NCI-H2107 treated with DMSO at 0.1 percent for 48 hours (cell line): Measurements from ENCODE around the gene ZNF536.

ENCODE experiments used
- DNase-seq: peaks from one replicate; lab custom pipeline; 2025; ENCODE audit not compliant: unreplicated experiment; lab: John Stamatoyannopoulos, UW

ZNF536 gene

GRCh38 chr19:30555075-30555790, 183.0 kb downstream of the ZNF536 start:
- DNase-seq: no peak

- DNase-seq: no peak
These were observed 183.6 kb downstream of the ZNF536 start for GRCh38 chr19:30555791-30556110.

DNA sequence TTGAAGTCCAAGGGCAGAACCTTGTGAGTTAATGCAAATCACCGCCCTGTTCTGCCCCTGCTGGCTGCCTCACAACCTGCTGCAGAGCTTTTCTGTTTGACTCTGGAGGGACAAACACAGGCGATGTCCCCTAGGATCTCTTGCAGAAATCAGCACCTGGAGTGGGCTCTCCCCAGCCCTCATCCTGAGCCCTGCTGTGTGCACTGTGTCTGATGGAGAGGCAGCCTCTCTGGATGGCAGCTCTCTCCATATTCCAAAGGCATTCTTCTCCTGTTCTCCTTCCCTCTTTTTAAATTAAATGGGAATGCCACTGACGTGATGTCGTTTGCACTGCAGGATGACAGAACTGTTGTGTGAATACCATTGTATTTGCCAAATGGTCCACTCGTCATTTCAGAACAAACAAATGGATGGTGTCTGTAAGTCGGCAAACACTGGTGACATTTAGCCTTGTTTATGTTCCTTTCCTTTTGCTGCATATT, 184.1 kb downstream of the ZNF536 start:
- DNase-seq: no peak

DNA sequence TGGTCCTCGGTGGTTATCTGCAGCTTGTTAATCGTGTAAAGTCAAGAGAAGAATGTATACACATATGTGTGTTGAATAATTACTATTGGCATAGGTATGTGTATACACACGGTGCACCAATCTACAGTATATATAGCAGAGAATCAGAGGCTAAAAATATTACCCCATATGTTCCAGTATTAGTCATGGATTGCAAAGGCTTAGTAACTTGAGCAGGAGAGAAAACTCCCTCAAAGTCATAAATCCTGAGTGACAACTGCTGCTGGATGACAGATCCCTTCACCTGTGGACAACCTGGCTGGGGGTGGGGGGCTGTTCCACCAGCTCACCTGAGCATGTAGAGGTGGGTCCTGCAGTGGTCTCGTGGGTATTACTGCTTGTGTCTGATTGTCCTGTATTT, 185.0 kb downstream of the ZNF536 start:
- DNase-seq: no peak

DNA sequence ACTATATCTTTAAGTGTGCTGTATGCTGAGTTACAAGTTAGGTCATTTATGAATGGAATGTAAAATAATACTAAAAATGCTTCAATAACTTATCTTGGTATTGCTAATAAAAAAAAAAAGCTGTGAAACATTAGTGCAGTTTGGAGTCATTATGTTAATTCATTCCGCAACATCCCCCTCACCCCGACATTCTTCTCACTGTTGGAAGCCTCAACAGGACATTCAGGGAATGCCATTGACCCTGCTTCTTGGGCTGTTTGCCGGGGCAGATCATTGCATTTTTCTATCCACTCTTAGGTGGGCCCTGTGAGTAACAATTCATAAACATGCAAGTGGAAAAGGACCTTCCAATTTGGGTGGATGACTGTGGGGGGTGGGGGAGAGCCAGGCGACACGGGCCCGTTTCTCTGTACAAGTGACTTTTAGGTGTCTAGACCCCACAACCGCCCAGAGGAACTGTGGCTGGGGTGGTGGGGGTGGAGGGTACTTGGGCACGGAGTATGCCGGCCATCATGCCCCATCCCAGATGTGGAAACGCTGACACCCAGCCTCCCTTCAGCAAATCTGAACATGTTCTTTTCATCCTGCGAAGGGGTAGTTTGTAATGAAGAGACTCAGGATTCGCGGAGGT, 185.9 kb downstream of the ZNF536 start:
- DNase-seq: no peak

DNA sequence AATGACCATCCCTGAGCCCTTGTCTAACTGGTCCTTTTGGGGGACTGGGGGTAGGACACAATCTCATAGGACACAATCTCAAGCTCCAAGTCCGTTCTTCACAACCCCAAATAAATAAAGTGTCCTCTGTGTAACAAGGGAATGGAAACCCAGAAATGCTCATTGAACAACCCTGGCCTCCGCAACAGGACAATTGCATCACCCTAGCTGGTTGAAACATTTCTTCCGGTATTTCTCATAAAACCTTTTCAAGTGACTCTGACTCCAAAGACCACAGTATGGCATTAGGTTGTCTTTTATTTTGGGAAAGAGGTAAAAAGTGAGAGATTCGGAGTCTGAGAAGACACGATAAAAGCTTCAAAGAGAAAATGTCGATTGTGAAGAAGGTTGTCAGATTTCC, 186.6 kb downstream of the ZNF536 start:
- no peak for DNase-seq

DNA sequence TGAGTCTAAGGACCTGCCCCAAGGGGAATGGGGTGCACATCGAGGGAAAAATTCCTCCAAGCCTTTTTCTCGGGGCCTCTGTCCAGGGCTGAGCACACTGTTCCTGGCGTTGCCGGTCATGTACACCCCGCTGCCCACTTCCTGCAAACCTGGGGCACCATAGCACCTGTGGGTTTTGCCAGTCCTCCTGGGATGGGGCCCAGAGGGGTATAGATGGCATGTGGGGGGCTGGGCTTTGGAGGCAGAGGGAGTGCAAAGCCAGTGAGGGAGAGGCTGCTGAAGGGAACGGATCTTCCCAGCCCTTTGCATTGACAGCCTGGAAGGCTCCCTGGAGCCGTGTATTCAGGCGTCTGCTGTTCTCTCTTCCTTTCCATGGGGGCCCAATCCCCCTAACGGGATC, 187.3 kb downstream of the ZNF536 start:
- DNase-seq: no peak

DNA sequence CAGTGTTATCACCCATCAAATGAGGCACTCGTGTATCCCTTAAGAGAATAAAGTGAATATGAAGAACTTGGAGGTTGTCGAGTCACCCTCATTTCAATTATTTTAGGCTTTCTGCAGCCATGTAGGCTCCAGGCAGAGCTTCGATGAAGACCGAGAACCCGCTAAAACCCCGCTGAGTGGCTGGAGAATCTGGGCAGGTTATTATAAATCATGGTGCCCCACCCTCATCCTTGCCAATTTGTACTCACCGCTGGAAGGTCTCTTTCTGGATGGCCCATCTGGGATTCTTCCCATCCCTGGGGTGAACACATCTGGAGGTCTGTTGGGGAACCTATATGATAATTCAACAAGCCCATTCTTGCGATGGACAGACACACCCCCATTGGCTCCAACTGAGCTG, 190.8 kb downstream of the ZNF536 start:
- no peak for DNase-seq

DNA sequence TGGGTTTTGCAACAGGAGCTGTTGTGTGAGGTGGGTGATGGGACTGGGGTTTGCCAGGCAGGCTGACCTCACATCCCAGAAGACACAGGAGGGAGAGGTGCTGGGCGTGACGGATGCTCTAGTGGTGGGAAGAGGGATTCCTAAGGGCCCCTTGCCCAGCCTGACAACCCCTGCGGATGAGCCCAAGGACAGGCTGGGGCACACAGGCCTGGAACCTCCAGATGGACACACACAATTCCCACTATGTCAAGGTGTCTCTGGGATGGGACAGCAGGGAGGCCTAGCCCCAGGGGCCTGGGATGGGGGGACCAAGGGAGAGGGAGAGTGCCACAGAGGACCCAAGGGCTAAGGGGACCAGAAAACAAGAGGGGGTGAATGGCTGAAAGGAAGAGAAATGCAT, 191.5 kb downstream of the ZNF536 start:
- DNase-seq: no peak

- DNase-seq: no peak
These were observed 192.4 kb downstream of the ZNF536 start for GRCh38 chr19:30564551-30565011.

DNA sequence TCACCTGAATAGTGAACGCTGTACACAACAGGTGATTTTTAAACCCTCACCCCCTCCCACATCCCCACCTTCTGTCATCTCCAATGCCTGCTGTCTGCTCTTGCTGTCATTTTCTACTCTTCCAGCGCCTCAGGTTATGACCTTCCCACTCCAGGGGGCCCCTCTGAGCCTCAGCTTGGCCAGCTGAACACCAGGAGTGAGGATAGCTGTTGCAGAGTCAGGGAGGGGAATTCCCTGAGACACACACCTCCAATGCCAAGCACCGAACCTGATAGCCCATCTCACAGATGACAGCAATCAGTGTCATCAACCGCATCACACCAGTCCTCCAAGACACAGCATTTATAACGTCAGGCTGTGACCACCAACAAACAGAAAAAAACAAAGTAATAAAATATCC, 193.5 kb downstream of the ZNF536 start:
- DNase-seq: no peak

DNA sequence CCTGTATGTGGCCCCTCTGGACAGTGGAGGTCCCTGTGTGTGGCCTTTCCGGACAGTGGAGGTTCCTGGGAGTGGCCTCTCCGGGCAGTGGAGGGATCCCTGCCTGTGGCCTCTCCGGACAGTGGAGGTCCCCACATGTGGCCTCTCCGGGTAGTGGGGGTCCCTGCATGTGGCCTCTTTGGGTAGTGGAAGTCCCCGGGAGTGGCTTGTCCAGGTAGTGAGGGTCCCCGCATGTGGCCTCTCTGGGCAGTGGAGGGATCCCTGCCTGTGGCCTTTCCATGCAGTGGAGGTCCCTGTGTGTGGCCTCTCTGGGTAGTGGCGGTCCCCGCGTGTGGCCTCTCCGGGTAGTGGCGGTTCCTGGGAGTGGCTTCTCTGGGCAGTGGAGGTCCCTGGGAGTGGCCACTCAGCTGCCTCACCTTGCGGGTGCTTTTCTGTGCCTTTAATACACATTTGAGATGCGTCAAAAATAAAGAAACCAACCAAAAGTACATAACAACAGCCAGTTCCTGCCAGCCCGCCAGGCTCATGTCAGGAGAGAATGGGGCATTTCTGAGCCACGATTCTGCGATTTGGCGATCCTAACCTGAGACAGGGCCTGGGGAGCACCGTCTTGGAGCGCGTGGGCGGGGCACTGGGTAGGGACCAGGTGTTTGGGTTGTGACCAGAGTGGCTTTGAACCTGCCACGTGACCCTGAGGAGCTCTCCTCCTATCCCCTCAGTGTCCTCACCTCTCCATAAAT, 194.7 kb downstream of the ZNF536 start:
- no peak for DNase-seq

DNA sequence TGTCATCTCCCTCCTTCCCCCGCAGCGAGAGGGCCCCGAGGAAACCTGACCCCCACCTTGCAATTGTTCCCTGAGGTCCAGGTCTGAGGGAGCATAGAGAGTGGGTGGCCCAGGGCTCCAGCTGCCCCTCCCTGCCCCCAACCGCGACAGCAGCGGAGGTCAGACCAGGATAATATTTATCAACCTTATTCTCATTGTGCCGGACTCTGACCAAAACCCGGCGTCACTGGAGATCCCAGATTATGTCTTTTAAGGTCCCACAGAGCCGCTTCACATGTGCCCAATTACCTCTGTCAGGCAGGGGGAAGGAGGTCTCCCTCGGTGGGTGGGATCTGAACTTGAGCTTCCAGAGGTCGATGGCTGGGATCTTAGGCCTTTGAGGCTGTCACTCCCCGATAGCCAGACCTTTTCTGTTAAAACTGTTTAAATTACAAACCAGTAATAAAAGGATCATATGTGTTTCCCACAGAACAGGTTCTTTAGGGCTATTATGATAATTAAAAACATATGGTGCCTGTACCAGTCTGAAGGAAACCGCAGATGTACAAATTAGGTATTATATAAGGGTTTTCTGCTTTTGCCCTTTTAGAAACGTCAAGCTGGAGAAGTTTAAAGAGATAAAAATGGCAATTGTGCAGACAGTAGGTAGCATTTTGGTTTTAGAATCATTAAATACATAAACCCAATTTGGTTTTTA, 195.5 kb downstream of the ZNF536 start:
- no peak for DNase-seq

DNA sequence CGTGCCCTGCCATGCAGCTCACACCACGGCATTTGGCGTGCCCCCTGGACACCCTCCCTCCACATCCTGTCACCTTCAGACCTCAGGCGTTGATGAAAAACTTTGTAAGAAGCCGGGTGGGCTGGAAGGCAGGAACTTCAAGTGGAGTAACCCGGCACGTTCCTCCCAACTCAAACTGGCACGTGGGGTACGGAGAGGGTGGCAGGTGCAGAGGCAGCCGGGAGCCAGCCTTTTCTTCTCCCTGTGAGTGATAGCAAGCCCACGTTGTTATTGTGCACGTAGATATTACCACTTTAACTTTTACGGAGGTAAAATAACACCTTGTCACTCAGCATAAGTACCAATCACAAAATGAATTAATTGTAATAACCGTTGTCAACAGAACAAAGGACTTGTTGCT, 198.0 kb downstream of the ZNF536 start:
- DNase-seq: no peak

- no peak for DNase-seq
These were observed 205.4 kb downstream of the ZNF536 start for GRCh38 chr19:30577551-30578105.

GRCh38 chr19:30579419-30579818, 207.2 kb downstream of the ZNF536 start:
- no peak for DNase-seq

- DNase-seq: no peak
These were observed 208.5 kb downstream of the ZNF536 start for GRCh38 chr19:30580673-30581072.

- DNase-seq: no peak
These were observed 211.9 kb downstream of the ZNF536 start for GRCh38 chr19:30584090-30584489.

- DNase-seq: no peak
These were observed 215.7 kb downstream of the ZNF536 start for GRCh38 chr19:30587869-30588268.

DNA sequence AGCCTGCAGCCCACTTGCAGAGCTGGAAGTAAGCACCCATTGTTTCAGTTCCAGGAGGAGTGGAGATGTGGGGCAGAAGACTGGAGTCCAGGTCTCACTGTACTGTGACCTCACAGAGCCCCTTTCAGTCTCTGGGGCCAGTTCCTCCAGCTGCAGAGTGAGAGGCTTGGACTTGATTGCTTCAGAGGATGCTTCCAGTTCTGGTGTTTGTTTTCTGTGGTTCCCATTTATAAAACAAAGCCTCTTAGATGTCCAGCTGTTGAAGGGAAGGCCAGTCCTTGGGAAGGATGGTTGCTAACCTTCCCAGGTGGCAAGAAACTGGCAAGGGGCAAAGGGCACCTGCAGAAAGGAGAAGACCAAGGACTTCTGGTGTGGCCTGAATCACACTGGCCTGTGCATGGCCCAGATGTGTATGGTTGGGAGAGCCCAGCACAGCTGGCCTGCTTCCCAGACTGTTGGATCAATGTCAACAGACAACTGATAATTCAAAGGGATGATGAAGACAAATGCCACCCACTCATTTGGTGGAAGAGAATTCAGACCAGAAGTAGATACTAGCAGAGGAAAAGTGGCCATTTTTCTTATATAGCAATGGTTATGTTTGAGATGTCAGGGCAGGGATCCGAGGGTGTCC, 218.5 kb downstream of the ZNF536 start:
- no peak for DNase-seq

GRCh38 chr19:30593356-30593755, 221.2 kb downstream of the ZNF536 start:
- no peak for DNase-seq
